ENCODE measurements around the gene PLCL2. TPM values are rescaled to one million over a fixed set of nuclear protein-coding genes. Genes with fewer than 3 reads are reported as not detected.

PLCL2 gene
- total RNA-seq (ENCODE audit: low replicate concordance): 23.7 and 26.4 TPM in 2 replicates

DNA sequence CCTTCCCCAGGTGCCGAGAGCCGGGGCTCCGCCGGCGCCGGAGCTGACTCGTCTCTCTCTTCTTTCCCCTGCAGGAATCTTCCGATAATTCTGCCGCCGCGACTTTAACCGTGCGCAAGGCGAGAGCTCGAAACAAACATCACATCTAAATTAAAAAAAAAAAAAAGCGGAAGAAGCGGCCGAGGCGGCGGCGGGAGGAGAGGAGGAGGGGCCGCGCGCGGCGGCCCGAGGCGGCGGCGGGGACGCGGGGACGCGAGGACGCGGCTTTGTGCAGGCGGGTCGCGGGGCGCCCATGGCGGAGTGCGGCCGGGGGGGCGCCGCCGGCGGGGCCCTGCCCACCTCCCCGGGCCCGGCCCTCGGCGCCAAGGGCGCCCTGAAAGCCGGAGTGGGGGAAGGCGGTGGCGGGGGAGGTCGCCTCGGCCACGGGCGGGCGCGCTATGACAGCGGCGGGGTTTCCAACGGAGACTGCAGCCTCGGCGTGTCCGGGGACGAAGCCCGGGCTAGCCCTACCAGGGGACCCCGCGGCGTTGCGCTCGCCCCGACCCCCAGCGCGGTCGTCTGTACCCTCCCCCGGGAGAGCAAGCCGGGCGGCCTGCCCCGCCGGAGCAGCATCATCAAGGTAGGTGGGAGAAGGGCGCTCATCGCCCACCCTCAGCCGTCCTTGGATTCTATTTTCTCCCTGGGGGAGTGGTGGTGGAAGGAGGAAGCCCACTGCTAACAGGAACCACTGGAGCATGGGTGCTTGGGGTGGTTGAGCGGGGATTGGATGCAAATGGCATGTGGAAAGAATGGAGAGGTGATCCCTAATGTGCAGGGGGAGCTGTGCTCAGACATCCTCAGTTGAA, at the start of gene PLCL2:
Gene PLCL2, plus strand, starts transcription at position 208 of the 845 bp plus-strand sequence. Its CDS starts 85 bp downstream, at position 293.
- Mint-ChIP-seq H3K4me3 (peak within 1 kb of the TSS; percentile 95), H3K36me3 (no peaks in the 10 kb centered on the region), H3K4me1 (peaks cover 17% of the 10 kb centered on the region), H3K9me3 (no peaks in the 10 kb centered on the region), H3K27ac (peak within 1 kb of the TSS; percentile 59), H3K27me3 (ENCODE audit: insufficient read depth, low read depth) (peaks cover 2% of the 10 kb centered on the region)
- Histone ChIP-seq H3K27me3 (no peaks in the 10 kb centered on the region), H2AFZ (replicated peaks) (peak within 1 kb of the TSS; percentile 89), H3K4me2 (peak within 1 kb of the TSS; percentile 99), H3K79me2 (ENCODE audit: low read depth) (peaks cover 50% of the 10 kb centered on the region), H3K4me1 (peaks cover 34% of the 10 kb centered on the region), H3K4me3 (peak within 1 kb of the TSS; percentile 88), H3K36me3 (no peaks in the 10 kb centered on the region), H3K9ac (peak within 1 kb of the TSS; percentile 15), H3K27ac (no peak within 1 kb of the TSS), H3F3A (ENCODE audit: low read depth) (peaks cover 32% of the 10 kb centered on the region), H3K9me3 (ENCODE audit: low read depth) (no peaks in the 10 kb centered on the region), H4K20me1 (ENCODE audit: low read depth) (peaks cover 16% of the 10 kb centered on the region)
- TF ChIP-seq CTCF (IDR thresholded peaks at IDR 0.05) (no peak), EZH2 (IDR thresholded peaks at IDR 0.05) (no peak), EZH2phosphoT487 (IDR thresholded peaks at IDR 0.05) (no peak)
- DNase-seq (ENCODE audit: low spot score): peak; percentile 76

DNA sequence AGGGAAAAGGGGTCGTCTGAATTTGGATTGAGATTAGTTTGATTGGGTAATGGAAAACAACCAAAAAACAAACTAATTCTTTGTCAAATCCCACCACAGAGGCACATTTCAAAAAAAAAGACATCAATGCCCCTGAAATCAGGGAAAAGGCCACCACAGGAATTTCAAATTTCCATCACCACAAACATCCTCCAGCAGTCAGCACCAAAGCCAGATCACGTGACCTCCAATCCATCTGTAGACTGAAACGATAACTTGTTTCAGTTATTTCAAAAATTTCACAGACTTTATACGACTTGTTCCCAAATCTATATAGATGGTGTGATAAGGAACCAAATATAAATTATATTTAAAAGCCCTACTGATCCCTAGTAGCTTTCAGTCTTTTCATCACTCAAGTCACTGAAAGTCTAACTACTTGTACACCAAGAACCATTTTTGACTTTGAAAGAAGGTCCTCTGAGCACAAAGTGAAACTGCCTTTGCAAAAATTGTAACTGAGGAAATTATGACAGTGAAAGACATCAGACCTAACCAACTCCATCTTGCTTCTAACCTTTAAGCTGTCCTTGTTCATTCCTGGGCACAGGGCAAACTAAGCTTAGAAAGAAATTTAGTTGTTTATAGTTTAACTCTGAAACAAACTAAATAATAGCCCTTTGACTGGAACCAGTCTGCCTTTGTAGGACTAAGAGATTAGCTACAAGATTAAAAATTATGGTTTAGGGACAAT, 48.1 kb upstream of the PLCL2 start:
- Mint-ChIP-seq H3K4me1 (peaks cover 7% of the 10 kb centered on the region), H3K27ac (no peak overlapping the region), H3K4me3 (no peak overlapping the region), H3K27me3 (ENCODE audit: insufficient read depth, low read depth) (no peaks in the 10 kb centered on the region), H3K9me3 (no peaks in the 10 kb centered on the region), H3K36me3 (no peaks in the 10 kb centered on the region)
- Histone ChIP-seq H3K9ac (no peak overlapping the region), H3K4me2 (no peak overlapping the region), H3K27me3 (no peaks in the 10 kb centered on the region), H3K79me2 (ENCODE audit: low read depth) (no peaks in the 10 kb centered on the region), H3K9me3 (ENCODE audit: low read depth) (no peaks in the 10 kb centered on the region), H3F3A (ENCODE audit: low read depth) (no peaks in the 10 kb centered on the region), H2AFZ (replicated peaks) (no peak overlapping the region), H3K4me3 (no peak overlapping the region), H3K36me3 (no peaks in the 10 kb centered on the region), H4K20me1 (ENCODE audit: low read depth) (no peaks in the 10 kb centered on the region), H3K4me1 (peaks cover 12% of the 10 kb centered on the region), H3K27ac (no peak overlapping the region)
- DNase-seq (ENCODE audit: low spot score): no peak
- TF ChIP-seq CTCF (IDR thresholded peaks at IDR 0.05) (no peak), EZH2phosphoT487 (IDR thresholded peaks at IDR 0.05) (no peak), EZH2 (IDR thresholded peaks at IDR 0.05) (no peak)

DNA sequence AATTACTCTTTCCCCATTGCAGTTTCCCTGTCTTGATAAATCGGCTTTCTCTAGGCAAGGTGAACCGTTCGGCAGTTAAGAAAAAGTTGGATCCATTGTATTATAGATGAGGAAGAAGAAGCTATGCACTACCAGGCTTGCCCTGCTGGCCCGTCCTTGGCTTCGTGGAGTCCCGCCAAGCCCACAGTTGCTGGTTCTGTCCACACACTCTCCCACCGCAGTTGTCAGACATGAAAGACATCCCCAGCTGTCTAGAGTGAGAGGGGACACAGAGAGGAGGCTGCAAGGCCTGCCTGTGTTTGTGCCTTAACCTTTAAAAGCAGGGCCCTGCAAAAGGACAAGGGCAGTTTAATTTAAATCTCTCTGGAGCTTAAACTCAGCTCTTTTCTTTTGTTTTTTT, 47.2 kb upstream of the PLCL2 start:
- Histone ChIP-seq H3K4me2 (no peak overlapping the region), H2AFZ (replicated peaks) (peak overlapping the region; percentile 78), H3K27me3 (no peaks in the 10 kb centered on the region), H4K20me1 (ENCODE audit: low read depth) (no peaks in the 10 kb centered on the region), H3K79me2 (ENCODE audit: low read depth) (no peaks in the 10 kb centered on the region), H3K9me3 (ENCODE audit: low read depth) (no peaks in the 10 kb centered on the region), H3K36me3 (no peaks in the 10 kb centered on the region), H3F3A (ENCODE audit: low read depth) (no peaks in the 10 kb centered on the region), H3K9ac (no peak overlapping the region), H3K4me1 (peaks cover 16% of the 10 kb centered on the region), H3K4me3 (no peak overlapping the region), H3K27ac (no peak overlapping the region)
- Mint-ChIP-seq H3K27me3 (ENCODE audit: insufficient read depth, low read depth) (no peaks in the 10 kb centered on the region), H3K4me1 (peaks cover 15% of the 10 kb centered on the region), H3K9me3 (no peaks in the 10 kb centered on the region), H3K4me3 (no peak overlapping the region), H3K36me3 (no peaks in the 10 kb centered on the region), H3K27ac (no peak overlapping the region)
- DNase-seq (ENCODE audit: low spot score): no peak
- TF ChIP-seq CTCF (IDR thresholded peaks at IDR 0.05) (no peak), EZH2phosphoT487 (IDR thresholded peaks at IDR 0.05) (no peak), EZH2 (IDR thresholded peaks at IDR 0.05) (no peak)
